ENCODE measurements around the gene IL6R. TPM values are rescaled to one million over a fixed set of nuclear protein-coding genes. Genes with fewer than 3 reads are reported as not detected.

The IL6R gene
- polyA plus RNA-seq, 3 donors, result 6.0 to 7.1 (median 6.2) TPM

DNA sequence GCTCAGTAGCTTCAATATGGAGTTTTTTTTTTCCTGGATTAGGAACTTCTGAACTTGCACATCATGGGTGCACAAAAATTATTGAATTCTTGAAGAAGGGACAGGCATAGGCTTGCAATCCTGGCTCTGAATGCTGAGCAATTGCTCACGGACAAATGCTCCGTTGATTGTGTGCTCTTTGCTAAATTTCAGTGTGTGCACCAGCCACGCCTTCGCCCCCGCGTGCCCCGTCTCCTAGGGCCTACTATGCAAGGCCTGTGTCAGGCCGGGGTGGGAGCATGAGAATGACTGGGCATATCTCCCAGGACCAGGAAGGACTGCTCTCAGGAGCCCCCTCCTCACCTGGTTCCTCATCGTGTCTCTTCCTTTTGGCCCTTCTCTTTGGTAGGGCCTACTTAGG is 17.4 kb downstream of the IL6R start:
- no peak for DNase-seq (ENCODE audit: low read depth in 3 of 3, low spot score in 2 of 3)

DNA sequence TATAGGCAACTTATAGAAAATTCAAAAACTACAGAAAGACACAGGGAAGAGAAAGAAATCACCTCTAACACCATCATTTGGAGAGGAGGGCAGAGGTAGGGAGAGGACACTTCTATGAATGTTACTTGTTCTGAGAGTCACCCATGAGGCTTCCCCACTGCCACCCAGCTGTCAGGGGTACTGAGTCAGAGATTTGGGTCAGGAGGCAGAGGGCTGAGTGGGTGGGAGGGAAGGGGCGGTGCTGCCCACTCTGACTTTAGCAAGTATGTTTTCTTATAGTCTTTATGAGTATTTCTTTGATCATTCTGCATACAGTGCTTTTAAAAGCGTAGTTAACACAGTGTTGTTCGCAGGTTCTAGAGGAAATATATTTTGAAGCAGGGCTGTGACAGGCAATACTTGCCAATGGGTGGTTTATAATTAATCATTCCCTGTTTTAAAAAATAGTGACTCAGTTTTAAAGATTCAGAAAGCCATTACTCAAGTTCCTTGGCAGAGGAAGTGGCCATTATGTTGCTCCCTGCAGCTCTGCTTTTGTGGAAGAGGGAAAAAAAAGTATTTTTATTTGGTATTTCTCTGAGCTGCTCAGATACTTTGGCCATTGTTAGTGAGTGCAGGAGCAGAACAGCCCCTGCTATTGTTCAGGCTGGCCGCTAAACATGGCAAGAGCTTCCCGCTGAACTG is 18.3 kb downstream of the IL6R start:
- DNase-seq (ENCODE audit: low read depth in 3 of 3, low spot score in 2 of 3), result no peak

DNA sequence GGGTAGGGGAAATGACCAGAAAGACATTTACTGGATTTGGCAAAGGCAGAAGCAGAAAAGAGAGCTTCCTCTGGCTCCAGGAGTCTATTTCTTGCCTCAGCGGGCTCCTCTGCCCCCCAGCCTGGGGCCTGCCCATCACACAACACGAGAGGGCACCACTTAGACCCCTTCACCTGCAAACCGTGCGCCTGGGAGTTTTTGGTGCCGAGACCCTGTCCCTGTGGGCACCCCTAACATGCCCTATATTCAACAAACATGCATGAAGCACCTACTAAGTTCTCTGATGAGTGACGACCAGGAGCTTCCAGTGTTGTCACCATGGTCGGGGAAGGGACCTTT is 18.8 kb downstream of the IL6R start:
- no peak for DNase-seq (ENCODE audit: low read depth in 3 of 3, low spot score in 2 of 3)

DNA sequence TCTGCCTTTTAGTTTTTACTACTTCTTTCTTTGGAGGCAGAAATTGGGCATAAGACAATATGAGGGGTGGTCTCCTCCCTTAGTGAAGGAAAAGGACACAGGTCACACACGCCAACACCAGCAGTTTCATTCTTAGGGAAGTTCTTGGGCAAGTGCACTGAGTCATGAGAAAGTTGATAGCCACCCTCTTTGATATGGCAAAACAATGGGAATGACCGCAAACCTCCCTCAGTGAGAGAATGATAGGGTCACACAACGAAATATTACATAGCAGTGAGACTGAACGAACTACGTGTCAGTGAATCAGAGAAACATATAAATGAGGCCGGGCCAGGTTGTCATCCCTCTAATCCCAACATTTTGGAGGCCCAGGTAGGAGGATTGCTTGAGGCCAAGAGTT is 20.0 kb downstream of the IL6R start:
- no peak for DNase-seq (ENCODE audit: low read depth in 3 of 3, low spot score in 2 of 3)

DNA sequence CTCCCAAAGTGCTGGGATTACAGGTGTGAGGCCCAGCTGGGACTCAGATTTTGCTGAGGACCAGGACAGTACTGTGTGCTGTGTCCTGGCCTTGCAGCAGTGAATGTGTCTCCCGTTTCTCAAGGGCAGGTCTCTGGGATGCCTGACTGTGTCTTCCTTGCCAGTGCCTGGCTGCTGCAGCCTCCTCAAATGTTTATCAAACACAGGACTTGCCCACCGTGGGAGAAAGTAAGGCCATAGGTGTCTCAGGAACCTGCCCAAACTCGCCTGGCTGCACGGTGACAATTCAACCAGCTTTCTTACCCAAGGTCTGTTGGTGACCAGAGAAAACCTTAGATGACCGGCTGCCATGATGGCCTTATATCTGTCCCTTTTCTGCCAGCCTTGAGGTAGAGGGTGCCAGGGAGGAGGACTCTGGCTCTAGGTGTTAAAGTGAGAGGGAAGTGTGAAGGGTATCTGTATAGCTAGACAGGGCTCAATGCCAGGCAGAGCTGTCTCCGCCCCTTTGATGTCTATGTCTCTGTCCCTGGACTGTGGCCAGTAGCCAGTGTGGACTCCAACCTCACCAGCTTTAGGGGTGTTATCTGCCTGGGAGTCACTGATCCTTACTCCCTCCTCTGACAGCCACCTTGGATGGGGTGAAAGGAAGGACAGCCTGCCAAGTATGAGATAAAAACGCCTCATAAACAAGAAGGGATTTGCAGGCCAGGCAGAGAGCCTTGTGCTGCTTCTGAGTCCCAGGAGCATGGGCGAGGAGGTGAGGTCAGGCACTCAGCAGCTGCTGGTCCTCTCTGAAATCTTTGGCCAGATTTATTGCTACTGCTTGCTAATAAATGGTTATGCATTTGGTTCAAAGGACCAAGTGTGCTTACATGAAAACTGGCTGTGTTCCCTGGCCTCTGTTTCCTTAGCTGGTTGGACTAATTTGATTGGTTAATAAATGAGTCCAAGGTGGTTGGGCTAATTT is 22.3 kb downstream of the IL6R start:
- DNase-seq (ENCODE audit: low read depth in 3 of 3, low spot score in 2 of 3), result no peak

DNA sequence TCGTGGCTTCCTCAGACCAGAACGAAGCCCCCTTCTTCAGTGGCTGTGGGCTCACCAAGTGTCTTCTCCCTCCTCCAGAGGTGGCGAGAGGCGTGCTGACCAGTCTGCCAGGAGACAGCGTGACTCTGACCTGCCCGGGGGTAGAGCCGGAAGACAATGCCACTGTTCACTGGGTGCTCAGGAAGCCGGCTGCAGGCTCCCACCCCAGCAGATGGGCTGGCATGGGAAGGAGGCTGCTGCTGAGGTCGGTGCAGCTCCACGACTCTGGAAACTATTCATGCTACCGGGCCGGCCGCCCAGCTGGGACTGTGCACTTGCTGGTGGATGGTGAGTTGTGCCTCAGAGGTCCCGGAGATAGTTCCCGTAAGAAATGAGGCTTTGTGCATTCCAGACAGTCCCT is 24.0 kb downstream of the IL6R start:
- no peak for DNase-seq (ENCODE audit: low read depth in 3 of 3, low spot score in 2 of 3)

DNA sequence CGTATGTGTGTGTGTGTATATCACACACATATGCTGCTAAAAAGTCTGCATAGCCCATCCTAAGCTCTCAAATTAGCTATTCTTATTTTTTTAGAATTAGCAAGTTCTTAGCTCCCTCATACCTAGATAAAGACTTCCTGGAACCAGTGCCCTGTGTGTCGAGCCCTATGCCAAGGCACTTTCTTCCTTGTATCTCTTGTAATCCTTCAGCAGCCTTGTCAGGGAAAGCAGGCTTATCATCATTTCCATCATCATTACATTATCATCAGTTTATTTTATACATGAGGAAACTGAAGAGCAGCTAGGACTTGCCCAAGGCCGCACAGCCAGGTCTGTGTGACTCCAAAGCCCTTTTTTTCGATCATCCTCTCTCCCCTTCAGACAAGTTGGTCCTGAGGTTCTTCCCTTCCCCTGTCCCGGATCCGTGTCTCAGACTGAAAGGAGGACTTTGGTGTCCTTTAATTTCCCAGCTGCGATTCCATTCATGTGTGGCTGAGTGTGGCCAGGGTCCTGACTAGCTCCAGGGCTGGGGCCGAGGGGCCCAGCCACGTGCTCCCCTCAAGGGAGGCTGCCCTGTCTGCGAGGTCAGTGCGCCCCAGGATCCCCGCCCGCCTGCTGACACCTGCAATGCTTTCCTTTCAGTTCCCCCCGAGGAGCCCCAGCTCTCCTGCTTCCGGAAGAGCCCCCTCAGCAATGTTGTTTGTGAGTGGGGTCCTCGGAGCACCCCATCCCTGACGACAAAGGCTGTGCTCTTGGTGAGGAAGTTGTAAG is 24.9 kb downstream of the IL6R start:
- no peak for DNase-seq (ENCODE audit: low read depth in 3 of 3, low spot score in 2 of 3)

DNA sequence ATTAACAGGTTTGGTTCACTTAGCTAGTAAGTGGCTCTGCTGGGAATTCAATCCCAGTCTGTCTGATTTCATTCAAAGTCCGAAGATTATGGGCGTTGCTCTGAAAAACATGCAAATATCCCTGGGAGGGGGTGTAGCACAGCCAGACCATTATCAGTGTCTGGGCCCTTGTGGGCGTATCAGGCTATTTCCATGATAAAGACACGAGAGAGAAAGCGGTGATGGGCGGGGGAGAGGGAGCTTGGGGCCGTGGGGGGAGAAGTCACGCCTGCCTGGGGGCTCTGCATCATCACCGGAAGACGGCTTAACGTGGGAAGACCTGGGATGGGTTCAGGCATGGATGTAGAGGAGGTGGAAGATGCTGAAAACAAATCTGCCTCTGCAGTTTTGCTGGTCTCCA is 25.8 kb downstream of the IL6R start:
- DNase-seq (ENCODE audit: low read depth in 3 of 3, low spot score in 2 of 3), result no peak

DNA sequence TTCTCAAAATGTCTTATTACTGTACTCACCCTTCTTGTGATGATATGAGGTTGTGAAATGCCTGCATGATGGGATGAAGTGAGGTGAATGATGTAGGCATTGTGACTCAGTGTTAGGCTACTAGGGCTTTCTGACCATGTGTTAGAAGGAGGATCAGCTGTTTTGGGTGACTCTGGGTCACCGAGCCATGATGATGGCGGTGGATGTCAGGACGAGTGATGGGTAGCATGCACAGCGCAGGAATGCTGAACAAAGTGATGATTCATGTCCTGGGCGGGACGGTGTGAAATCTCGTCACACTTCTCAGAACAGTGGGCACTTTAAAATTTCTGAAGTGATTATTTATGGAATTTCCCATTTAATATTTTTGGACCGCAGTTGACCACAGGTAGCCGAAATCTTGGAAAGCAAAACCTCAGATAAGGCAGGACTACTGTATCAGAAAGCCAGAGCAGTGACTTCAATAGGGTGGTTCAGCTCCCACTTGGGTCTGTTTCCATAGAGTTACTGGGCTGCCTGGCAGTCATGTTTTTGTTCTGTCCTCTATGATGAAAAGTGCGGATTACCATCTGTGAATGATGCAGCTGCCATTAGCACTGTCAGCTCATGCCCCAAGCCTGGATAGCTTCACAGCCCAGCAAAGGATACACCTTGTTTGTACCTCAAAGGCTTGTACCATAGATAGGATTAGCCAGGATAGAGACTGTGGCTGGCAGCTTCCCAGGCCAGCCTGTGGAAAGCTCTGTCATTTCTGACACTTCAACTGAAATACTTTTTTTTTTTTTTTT is 26.6 kb downstream of the IL6R start:
- no peak for DNase-seq (ENCODE audit: low read depth in 3 of 3, low spot score in 2 of 3)

DNA sequence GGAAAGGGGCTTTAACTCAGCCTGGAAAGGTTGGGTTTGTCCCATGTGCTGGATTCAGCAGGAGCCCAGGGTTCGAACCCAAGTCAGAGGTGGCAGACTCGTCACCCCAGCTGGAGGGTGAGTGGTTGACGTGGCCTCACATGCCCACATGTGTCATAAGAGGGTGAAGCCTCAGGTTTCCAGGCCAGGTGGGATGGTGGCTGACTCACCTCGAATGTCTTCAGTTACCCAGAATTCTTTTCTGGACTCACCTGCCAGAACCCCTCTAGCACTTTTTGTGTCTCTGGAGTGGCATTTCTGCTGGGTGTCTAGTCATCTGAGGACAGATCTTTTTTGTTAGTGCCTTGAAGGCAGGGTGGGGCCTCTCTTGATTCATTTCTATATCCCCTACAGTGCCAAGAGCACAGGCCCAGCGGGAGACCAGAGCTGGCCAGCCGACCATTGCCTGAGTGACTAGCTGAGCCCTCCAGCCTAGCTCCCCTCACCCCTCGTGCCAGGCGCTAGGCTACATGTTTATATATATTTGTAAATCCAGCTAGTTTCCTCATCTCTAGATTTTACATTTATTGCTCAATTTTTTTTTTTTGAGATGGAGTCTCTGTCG is 28.1 kb downstream of the IL6R start:
- no peak for DNase-seq (ENCODE audit: low read depth in 3 of 3, low spot score in 2 of 3)

DNA sequence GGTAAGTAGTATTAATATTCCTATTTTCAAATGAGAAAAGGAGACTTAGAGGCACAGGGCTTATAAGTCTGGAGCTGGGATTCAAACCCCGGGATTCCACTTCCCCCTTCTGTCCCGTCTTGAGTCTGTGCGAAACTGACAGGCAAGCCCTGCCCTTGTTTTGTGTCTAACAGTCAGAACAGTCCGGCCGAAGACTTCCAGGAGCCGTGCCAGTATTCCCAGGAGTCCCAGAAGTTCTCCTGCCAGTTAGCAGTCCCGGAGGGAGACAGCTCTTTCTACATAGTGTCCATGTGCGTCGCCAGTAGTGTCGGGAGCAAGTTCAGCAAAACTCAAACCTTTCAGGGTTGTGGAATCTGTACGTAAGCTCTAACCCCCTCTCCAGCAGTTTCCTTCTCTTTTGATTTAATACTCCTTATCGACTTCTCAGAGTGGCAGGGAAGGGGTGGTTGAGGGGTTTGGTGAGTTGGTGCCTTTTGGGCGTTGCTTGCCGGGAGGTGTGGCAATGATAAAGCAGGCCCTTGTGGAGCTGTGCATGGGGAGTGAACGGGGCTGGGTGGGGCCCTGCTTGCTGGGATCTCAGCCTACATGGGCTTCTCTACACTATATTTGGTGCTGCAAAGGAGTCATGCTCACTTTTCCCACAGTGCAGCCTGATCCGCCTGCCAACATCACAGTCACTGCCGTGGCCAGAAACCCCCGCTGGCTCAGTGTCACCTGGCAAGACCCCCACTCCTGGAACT is 29.4 kb downstream of the IL6R start:
- DNase-seq (ENCODE audit: low read depth in 3 of 3, low spot score in 2 of 3), result no peak

DNA sequence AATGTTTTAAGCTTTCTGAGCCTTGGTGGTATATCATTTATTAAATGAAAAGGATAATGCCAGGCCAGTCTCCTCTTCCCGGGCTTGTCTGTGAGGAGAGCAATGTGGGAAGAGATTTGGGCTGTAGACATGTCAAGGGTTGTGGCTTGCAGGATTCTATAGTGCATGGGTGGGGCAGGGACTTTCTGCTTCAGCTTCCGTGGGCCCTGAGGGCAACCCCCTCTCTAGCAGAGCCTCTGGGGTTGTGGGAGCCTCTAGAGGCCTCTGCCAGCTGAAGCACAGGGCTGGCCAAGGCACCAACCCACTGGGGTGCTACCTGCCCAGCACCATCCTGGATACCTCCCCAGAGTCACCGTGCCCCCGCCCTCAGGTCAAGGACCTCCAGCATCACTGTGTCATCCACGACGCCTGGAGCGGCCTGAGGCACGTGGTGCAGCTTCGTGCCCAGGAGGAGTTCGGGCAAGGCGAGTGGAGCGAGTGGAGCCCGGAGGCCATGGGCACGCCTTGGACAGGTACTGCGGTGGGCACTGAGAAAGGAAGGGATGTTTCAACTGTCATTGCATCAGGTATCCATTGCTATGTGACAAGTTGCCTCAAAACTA is 30.6 kb downstream of the IL6R start:
- DNase-seq (ENCODE audit: low read depth in 3 of 3, low spot score in 2 of 3), result no peak

DNA sequence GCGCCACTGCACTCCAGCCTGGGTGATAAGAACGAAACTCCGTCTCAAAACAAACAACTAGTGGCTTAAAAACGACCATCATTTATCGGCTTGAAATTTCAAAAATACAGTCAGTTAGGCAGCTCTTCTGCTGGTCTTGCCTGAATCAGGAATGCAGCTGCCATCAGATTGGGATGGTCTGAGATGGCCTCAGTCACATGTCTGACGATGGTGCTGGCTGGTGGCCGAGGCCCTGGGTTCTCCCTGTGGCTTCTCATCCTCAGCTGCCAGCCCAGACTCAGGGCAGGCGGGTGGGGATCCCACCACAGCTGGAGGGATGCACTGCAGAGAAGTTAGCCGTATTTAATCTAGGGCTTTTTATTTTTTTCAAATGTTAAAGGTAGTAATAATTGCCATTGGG is 31.3 kb downstream of the IL6R start:
- DNase-seq (ENCODE audit: low read depth in 3 of 3, low spot score in 2 of 3), result no peak

DNA sequence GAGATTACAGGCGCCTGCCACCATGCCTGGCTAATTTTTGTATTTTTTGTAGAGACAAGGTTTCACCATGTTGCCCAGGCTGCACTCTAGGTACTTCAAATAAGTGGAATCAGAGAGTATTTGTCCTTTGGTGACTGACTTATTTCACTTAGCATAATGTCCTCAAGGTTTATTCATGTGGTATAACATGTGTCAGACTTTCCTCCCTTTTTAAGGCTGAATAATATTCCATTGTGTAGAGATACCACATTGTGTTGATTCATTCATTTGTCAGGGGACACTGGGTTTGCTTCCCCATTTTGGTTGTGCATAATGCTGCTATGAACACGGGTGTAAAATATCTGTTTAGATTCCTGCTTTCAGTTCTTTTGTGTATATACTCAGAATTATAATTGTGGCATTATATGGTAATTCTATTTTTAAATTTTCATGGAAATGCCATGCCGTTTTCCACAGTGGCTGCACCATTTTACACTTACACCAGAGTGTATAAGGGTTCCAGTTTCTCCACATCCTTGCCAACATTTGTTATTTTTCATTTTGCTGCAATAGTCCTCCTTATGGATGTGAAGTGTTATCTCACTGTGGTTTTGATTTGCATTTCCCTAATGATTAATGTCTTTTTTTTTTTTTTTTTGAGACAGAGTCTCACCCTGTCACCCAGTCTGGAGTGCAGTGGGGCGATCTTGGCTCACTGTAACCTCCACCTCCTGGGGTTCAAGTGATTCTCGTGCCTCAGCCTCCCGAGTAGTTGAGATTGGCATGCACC is 35.1 kb downstream of the IL6R start:
- no peak for DNase-seq (ENCODE audit: low read depth in 3 of 3, low spot score in 2 of 3)

DNA sequence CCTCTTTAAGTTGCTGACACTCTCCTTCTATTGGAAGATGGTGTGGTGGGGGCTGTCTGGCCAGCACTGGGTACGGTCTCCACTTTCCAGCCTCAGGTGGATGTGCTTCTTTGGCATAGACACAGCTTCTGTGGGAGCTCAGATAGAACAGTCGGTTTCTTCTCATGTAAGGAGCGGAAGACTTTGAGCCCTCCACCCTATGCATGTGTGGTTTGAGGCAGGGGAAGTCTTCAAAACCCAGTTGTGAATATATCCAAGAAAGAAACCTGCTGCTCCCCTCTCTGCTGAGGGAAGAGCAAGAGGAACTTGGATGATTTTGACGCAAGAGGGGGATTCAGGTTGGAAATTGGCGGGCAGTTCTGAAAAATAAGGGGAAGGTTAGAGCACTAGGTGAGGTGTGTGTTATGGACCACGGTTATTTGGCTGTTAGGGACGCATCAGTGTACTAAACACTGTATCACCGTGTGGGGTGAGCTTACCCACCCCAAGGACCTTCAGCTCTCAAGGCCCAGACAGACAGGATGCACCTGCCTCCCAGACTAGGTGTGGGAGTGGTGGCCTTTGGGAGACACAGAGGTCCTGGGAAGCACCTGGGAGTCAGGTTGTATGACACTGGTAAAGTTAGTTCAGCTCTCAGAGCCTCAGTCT is 36.2 kb downstream of the IL6R start:
- no peak for DNase-seq (ENCODE audit: low read depth in 3 of 3, low spot score in 2 of 3)

DNA sequence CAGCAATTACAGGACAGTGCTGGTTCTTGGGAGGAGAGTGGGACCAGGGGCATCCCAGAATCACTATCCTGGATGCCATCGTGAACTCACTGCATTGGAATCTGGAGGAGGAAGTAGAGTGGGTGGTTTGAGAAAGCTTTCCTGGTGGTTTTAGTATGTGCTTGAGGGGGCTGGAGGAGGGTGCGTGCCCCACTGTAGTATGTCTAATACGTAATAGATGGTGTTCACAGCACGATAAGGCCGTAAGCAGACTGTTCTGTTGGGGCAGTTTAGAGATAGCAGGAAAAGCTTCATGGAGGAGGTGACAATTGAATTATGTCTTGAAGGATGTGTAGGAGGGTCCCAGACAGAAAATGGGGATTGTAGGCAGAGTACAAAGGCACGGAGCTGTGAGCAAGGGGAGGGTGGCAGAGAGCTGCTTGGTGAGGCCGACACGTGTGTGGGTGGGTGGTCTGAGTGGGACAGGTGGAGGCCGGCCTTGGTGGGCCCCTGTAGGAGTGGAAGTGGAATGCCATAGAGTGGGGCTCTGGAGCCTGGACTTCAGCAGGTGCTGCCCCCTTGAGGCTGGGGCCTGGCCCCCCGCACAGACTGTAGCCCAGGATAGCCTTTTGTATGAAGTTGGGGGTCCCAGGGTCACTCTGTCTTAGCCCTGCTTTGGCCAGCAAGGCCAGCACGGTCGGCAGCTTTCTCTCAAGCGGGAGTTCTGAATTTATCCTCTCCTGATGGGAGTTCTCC is 37.0 kb downstream of the IL6R start:
- no peak for DNase-seq (ENCODE audit: low read depth in 3 of 3, low spot score in 2 of 3)
